HG02943 (cell line): ENCODE results near the gene MEMO1.
"Not testable (repeated sequence)": the region's sequence is repeated elsewhere in the genome, so short reads cannot be mapped to it uniquely, and the experiment has no call there.

Experiments
- ATAC-seq: cut with Tn5 transposase; IDR thresholded peaks from one replicate; pipeline ENCODE4 v1.9.1; 2021; ENCODE audit warnings: mild to moderate bottlenecking, low read depth, moderate library complexity; ENCODE audit not compliant: unreplicated experiment

Gene MEMO1

DNA sequence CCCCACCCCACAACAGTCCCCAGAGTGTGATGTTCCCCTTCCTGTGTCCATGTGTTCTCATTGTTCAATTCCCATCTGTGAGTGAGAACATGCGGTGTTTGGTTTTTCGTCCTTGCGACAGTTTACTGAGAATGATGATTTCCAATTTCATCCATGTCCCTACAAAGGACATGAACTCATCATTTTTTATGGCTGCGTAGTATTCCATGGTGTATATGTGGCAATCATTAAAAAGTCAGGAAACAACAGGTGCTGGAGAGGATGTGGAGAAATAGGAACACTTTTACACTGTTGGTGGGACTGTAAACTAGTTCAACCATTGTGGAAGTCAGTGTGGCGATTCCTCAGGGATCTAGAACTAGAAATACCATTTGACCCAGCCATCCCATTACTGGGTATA, 168.7 kb downstream of the MEMO1 start:
- not testable (repeated sequence) for ATAC-seq

DNA sequence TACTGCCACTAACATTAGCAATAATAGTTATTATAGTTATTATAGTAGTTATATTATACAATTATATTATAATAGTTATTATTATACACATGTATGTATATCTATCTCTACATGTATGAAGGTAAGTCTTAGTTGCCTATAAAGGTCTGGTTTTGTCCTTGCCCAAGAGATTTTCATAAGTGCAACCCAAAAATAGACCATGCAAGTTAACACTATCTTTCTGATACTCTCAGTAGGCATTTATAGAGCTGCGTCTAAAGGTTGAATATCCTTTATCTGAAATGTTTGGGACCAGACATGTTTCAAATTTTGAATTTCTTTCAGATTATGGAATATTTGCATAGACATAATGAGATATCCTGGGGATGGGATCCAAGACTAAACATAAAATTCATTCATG, 175.4 kb downstream of the MEMO1 start:
- ATAC-seq, result no peak

DNA sequence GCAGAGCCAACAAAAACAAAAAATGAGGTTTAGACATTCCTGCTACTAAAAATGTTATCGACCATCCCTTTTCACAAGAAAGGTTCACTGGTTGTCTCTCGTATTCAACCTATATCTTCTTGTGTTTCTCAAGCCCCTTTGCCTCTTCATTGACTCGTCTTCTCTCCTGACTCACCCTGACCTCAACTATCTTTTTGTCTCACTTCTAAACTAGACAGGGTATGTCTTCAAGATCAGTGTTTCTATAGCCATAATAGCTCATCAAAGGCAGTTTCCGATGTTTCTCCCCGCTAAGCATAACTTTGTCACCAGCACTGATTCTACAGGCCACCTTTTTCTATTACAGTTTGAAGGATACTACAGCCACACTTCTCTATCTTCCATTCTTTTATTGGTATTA, 178.4 kb downstream of the MEMO1 start:
- ATAC-seq, result no peak

DNA sequence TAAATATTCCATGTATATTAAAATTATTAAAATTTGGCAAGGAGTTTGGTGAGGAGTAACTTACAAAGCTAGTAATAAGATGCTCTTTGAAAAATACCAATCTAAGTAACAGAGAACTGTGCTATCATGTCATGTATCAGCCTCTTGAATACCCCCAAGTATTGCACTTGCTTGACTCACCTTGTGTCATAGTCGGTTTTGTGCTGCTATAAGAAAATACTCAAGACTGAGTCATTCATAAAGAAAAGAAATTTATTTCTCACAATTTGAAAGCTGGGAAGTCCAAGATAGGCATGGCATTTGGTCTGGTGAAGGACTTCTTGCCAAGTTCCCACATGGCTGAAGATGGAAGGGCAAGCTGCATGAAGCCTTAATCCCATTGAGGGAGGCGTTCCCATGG, 179.2 kb downstream of the MEMO1 start:
- ATAC-seq, result no peak

DNA sequence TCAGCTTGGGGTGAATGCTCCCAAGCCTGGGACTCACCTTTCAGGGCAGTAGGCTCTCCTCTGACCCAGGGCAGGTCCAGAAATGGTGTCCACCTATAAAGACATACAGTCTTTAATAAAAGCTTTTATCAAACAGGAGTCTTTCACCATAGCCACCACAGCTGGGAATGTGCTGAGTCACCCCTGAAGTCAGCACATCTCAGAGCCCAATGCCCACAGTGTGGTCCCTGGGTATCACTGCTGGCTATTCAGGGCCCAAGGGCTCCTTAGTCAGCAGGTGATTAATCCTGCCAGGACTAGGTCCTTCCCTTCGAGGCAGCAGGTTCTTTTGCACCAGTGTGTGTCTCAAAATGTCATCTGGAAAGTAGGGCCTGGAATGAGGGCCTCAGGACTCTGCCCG, 181.9 kb downstream of the MEMO1 start:
- no peak for ATAC-seq

DNA sequence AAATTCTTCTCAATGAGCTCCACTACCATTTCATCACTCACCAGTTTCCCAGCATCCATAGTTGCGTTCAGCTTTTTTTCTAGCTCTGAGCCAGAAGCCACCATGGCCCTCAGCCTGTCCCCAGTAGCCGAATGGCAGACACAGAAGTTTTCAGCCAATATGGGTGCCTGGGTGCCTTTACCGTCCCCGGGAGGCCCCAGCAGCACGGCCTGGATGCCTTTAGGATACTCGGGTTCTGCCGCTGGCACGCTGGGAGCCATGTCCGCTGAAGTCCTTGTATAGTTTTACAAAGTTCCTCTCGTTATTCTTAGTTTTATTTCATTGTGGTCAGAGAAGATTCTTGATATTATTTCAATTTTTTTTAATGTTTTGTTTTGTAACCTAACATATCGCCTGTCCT, 187.2 kb downstream of the MEMO1 start:
- no peak for ATAC-seq

DNA sequence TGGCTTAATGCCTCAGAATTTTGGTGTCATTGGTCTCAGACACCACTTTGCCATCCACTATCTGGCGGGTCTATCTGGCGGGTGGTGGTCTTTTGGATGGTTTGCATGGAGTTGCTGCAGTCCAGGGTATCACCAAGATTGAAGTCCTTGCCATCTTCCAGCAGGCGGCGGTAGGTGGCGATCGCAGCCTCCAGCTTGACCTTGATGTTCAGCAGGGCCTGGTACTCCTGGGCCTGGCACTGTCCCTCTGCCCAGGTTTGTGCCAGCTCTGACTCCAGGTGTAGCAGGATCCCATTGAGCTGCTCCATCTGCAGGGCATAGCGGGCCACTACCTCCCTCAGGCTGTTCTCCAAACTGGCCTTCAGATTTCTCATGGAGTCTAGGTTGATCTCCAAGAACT, 188.2 kb downstream of the MEMO1 start:
- ATAC-seq, result no peak
